KOPT-K1 (cell line): ENCODE measurements around the gene PLEKHG2.

Source experiments
- H3K27ac ChIP-seq: fragments of 200-600 bp; sonication (generic); 2 replicates; pipeline ENCODE4 v1.5.1; 2016; ENCODE audit warnings: antibody characterized with exemption, mild to moderate bottlenecking, low read depth, low read length; ENCODE audit not compliant: poor library complexity, severe bottlenecking
- H3K36me3 ChIP-seq: fragments of 200-600 bp; sonication (generic); 2 replicates; pipeline ENCODE4 v1.5.1; 2017; ENCODE audit warnings: antibody characterized with exemption, mild to moderate bottlenecking, low read length, moderate library complexity; ENCODE audit not compliant: insufficient read depth
- H3K9me3 ChIP-seq: fragments of 200-600 bp; sonication (generic); 2 replicates; pipeline ENCODE4 v1.5.1; 2017; ENCODE audit warnings: antibody characterized with exemption, low read length, mild to moderate bottlenecking; ENCODE audit not compliant: insufficient read depth, poor library complexity, severe bottlenecking

PLEKHG2 gene

GRCh38 chr19:39469567-39469966 lies 57.1 kb downstream of the PLEKHG2 start:
- H3K9me3 ChIP-seq: no peaks in the 10 kb centered on the region
- H3K27ac ChIP-seq: no peak overlapping the region
- peaks cover 96% of the 10 kb centered on the region for H3K36me3 ChIP-seq

- no peak overlapping the region for H3K27ac ChIP-seq
Observed at GRCh38 chr19:39470724-39471339, 58.4 kb downstream of the PLEKHG2 start.

GRCh38 chr19:39471756-39472536 lies 59.5 kb downstream of the PLEKHG2 start:
- H3K9me3 ChIP-seq: no peaks in the 10 kb centered on the region
- peaks cover 97% of the 10 kb centered on the region for H3K36me3 ChIP-seq
- H3K27ac ChIP-seq: no peak overlapping the region

More at GRCh38 chr19:39470724-39471339, 58.4 kb downstream of the PLEKHG2 start:
- Histone ChIP-seq H3K9me3 (no peaks in the 10 kb centered on the region), H3K36me3 (peaks cover 96% of the 10 kb centered on the region)

- Histone ChIP-seq H3K36me3 (peaks cover 91% of the 10 kb centered on the region), H3K27ac (no peak overlapping the region)
Observed at GRCh38 chr19:39472746-39473442, 60.4 kb downstream of the PLEKHG2 start.

GRCh38 chr19:39473443-39473960 lies 61.0 kb downstream of the PLEKHG2 start:
- no peak overlapping the region for H3K27ac ChIP-seq
- no peaks in the 10 kb centered on the region for H3K9me3 ChIP-seq
- peaks cover 85% of the 10 kb centered on the region for H3K36me3 ChIP-seq

More at GRCh38 chr19:39472746-39473442, 60.4 kb downstream of the PLEKHG2 start:
- no peaks in the 10 kb centered on the region for H3K9me3 ChIP-seq

- no peaks in the 10 kb centered on the region for H3K9me3 ChIP-seq
Observed at GRCh38 chr19:39474139-39474620, 61.7 kb downstream of the PLEKHG2 start.

GRCh38 chr19:39475748-39476147 lies 63.3 kb downstream of the PLEKHG2 start:
- Histone ChIP-seq H3K27ac (no peak overlapping the region), H3K36me3 (peaks cover 63% of the 10 kb centered on the region), H3K9me3 (no peaks in the 10 kb centered on the region)

More at GRCh38 chr19:39474139-39474620, 61.7 kb downstream of the PLEKHG2 start:
- no peak overlapping the region for H3K27ac ChIP-seq
- peaks cover 78% of the 10 kb centered on the region for H3K36me3 ChIP-seq
